ENCODE results near the gene CREB3L4. TPM values are rescaled to one million over a fixed set of nuclear protein-coding genes. Genes with fewer than 3 reads are reported as not detected.
"Not testable (repeated sequence)": the region's sequence is repeated elsewhere in the genome, so short reads cannot be mapped to it uniquely, and the experiment has no call there.

Gene CREB3L4
- total and polyA plus RNA-seq, 8 donors = 2.7 to 32.9 (median 10.9) TPM; not detected in 1

DNA sequence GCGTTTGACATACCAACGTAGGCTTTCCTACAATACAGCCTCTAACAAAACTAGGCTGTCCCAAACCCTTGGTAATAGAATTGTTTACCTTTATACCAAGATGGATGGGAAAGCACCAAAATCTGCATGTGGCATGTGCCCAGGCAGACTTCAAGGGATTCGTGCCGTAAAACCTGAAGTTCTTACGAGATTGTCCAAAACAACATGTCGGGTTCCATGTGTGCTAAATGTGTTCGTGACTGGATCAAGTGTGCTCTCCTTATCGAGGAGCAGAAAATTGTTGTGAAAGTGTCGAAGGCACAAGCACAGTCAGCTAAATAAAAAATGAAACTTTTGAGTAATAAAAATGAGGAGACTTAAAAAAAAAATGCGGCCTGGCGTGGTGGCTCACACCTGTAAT is 27.9 kb downstream of the CREB3L4 start:
- no peak overlapping the region for H3K4me3 ChIP-seq
- TF ChIP-seq, protein P1, sequence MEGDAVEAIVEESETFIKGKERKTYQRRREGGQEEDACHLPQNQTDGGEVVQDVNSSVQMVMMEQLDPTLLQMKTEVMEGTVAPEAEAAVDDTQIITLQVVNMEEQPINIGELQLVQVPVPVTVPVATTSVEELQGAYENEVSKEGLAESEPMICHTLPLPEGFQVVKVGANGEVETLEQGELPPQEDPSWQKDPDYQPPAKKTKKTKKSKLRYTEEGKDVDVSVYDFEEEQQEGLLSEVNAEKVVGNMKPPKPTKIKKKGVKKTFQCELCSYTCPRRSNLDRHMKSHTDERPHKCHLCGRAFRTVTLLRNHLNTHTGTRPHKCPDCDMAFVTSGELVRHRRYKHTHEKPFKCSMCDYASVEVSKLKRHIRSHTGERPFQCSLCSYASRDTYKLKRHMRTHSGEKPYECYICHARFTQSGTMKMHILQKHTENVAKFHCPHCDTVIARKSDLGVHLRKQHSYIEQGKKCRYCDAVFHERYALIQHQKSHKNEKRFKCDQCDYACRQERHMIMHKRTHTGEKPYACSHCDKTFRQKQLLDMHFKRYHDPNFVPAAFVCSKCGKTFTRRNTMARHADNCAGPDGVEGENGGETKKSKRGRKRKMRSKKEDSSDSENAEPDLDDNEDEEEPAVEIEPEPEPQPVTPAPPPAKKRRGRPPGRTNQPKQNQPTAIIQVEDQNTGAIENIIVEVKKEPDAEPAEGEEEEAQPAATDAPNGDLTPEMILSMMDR (IDR thresholded peaks at IDR 0.05) = no peak
- TF ChIP-seq EP300 (IDR thresholded peaks at IDR 0.05) (no peak), POLR2A (IDR thresholded peaks at IDR 0.05) (no peak)
- peaks cover 18 to 41% (median 29%) of the 10 kb centered on the region in 4 donors for H3K4me1 ChIP-seq
- intact Hi-C loops (cut with DNase I; ENCODE audit: low total_unique reads) = no loop called here
- 93 to 96% (median 94%) methylated on average over 11 of the region's 11 CpGs for WGBS, 5 donors
- no peaks in the 10 kb centered on the region for H3K27me3 ChIP-seq
- peaks cover 24 to 47% (median 44%) of the 10 kb centered on the region in 4 donors for H3K36me3 ChIP-seq
- DNase-seq = no peak
- no peaks in the 10 kb centered on the region for H3K9me3 ChIP-seq
- H3K27ac ChIP-seq = no peak overlapping the region

DNA sequence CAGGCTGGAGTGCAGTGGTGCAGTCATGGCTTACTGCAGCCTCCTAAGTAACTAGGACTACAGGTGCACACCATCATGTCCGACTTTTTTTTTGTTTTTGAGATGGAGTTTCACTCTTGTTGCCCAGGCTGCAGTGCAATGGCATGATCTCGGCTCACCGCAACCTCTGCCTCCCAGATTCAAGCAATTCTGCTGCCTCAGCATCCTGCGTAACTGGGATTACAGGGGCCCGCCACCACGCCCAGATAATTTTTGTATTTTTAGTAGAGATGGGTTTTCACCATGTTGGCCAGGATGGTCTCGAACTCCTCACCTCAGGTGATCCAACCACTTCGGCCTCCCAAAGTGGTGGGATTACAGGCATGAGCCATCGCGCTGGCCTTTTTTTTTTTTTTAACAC is 29.2 kb downstream of the CREB3L4 start:
- DNase-seq; H3K27ac ChIP-seq; H3K27me3 ChIP-seq; intact Hi-C loops (cut with DNase I; ENCODE audit: low total_unique reads); H3K9me3 ChIP-seq; H3K4me3 ChIP-seq: not testable (repeated sequence)
- Histone ChIP-seq H3K36me3 (peaks cover 24 to 44% (median 42%) of the 10 kb centered on the region in 4 donors), H3K4me1 (peaks cover 16 to 36% (median 25%) of the 10 kb centered on the region in 4 donors)
- 90 to 96% (median 93%) methylated on average over 10 of the region's 10 CpGs for WGBS, 5 donors

DNA sequence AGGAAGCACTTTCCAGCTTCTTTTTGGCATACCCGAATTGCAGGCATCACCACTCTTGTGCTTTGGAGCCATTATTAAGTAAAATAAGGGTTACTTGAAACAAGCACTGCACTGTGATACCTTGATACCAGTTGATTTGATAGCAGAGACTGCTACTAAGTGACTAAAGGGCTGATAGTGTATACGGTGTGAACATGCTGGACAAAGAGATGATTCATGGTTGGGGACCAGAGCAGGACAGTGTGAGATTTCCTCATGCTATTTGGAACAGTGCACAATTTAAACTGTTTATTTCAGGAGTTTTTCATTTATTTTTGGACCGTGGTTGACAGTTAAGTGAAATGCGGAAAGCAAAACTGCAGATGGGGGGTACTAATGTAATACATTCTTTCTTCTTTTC is 32.7 kb downstream of the CREB3L4 start:
- H3K36me3 ChIP-seq = peaks cover 0 to 9% (median 6%) of the 10 kb centered on the region in 4 donors
- DNase-seq = no peak
- peak overlapping the region in 1 of 5 donors; percentile 59 for H3K27ac ChIP-seq
- no peaks in the 10 kb centered on the region for H3K27me3 ChIP-seq
- intact Hi-C loops (cut with DNase I; ENCODE audit: low total_unique reads) = no loop called here
- no peak overlapping the region for H3K4me3 ChIP-seq
- TF ChIP-seq EP300 (IDR thresholded peaks at IDR 0.05) (no peak), POLR2A (IDR thresholded peaks at IDR 0.05) (no peak), POLR2AphosphoS5 (IDR thresholded peaks at IDR 0.05) (no peak)
- TF ChIP-seq, protein P1 (IDR thresholded peaks at IDR 0.05) = no peak
- H3K4me1 ChIP-seq = peaks cover 0 to 17% (median 4%) of the 10 kb centered on the region in 4 donors
- H3K9me3 ChIP-seq = no peaks in the 10 kb centered on the region
- 57 to 71% (median 67%) methylated on average over 4 of the region's 4 CpGs for WGBS, 5 donors

DNA sequence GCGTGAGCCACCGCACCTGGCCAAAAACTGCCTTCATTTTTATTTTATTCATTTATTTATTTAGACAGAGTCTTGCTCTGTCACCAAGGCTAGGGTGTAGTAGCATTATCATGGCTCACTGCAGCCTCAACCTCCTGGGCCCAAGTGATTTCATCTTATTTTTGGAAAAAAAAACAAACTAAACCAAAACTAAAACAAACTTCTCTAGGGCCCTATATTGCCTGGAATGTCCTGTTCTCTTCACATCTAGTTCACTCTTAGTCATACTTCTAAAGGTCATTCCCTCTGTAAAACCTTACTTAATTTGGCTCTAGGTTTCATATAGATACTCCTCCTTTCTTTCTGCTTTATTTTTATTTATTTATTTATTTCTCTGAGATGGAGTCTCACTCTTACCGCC is 38.4 kb downstream of the CREB3L4 start:
- intact Hi-C loops (cut with DNase I; ENCODE audit: low total_unique reads) = no loop called here
- H3K36me3 ChIP-seq = no peaks in the 10 kb centered on the region
- TF ChIP-seq EP300 (IDR thresholded peaks at IDR 0.05) (no peak), POLR2AphosphoS5 (IDR thresholded peaks at IDR 0.05) (no peak), POLR2A (IDR thresholded peaks at IDR 0.05) (no peak)
- TF ChIP-seq, protein P1 (IDR thresholded peaks at IDR 0.05) = no peak
- no peak overlapping the region for H3K27ac ChIP-seq
- no peak for DNase-seq
- peaks cover 0 to 8% (median 1%) of the 10 kb centered on the region in 4 donors for H3K4me1 ChIP-seq
- 82 to 95% (median 94%) methylated on average over 3 of the region's 3 CpGs for WGBS, 5 donors
- no peaks in the 10 kb centered on the region for H3K9me3 ChIP-seq
- H3K27me3 ChIP-seq = no peaks in the 10 kb centered on the region
- H3K4me3 ChIP-seq = no peak overlapping the region

DNA sequence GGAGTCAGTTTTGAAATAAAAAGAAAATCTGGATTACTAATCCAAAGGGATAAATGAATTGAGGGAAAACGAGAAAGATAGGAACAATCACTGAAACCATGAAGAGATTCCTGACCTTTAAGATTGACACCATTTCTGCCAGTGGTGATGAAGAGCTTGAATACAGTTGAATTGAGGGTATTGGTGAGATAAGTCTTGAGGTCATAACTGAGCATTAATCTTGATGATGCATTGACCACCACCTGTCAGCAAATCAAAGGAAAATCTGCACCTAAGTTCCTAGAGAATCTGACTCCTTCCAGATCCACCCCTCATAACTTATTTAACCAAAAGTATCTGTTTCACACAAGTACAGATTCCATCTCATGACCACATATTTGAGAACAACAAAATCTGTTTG is 44.4 kb downstream of the CREB3L4 start:
- no peak for TF ChIP-seq POLR2AphosphoS5 (IDR thresholded peaks at IDR 0.05)
- TF ChIP-seq POLR2A (IDR thresholded peaks at IDR 0.05) = no peak
- no peak for TF ChIP-seq EP300 (IDR thresholded peaks at IDR 0.05)
- TF ChIP-seq, protein P1 (IDR thresholded peaks at IDR 0.05) = no peak
- WGBS, 5 donors = 63 to 85% (median 81%) methylated on average over 1 of the region's 1 CpG
- no peaks in the 10 kb centered on the region for H3K36me3 ChIP-seq
- H3K4me1 ChIP-seq = no peaks in the 10 kb centered on the region
- H3K9me3 ChIP-seq = no peaks in the 10 kb centered on the region
- no peak for DNase-seq
- intact Hi-C loops (cut with DNase I; ENCODE audit: low total_unique reads) = no loop called here
- H3K27ac ChIP-seq = no peak overlapping the region
- no peak overlapping the region for H3K4me3 ChIP-seq
- H3K27me3 ChIP-seq = no peaks in the 10 kb centered on the region

DNA sequence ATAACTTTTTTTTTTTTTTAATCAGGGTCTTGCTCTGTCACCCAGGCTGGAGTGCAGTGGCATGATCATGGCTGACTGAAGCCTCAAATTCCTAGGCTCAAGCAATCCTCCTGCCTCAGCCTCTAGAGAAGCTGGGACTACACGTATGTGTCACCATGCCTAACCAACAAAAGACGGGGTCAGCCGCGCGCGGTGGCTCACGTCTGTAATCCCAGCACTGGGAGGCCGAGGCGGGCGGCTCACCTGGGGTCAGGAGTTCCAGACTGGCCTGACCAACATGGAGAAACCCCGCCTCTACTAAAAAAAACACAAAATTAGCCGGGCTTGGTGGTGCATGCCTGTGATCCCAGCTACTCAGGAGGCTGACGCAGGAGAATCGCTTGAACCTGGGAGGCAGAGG is 44.8 kb downstream of the CREB3L4 start:
- H3K27ac ChIP-seq; H3K4me1 ChIP-seq; H3K9me3 ChIP-seq; H3K4me3 ChIP-seq; H3K36me3 ChIP-seq; intact Hi-C loops (cut with DNase I; ENCODE audit: low total_unique reads); DNase-seq; H3K27me3 ChIP-seq: not testable (repeated sequence)
- 90 to 96% (median 95%) methylated on average over 10 to 14 of the region's 14 CpGs for WGBS, 5 donors
